ENCODE data around the gene PPIP5K1. TPM values are rescaled to one million over a fixed set of nuclear protein-coding genes. Genes with fewer than 3 reads are reported as not detected.
A peak's percentile ranks its signal among the peaks of the same experiment; 100 is the strongest.
"Not testable (repeated sequence)": the region's sequence is repeated elsewhere in the genome, so short reads cannot be mapped to it uniquely, and the experiment has no call there.

PPIP5K1 gene
- total RNA-seq, 1 donor: 22.2 TPM

DNA sequence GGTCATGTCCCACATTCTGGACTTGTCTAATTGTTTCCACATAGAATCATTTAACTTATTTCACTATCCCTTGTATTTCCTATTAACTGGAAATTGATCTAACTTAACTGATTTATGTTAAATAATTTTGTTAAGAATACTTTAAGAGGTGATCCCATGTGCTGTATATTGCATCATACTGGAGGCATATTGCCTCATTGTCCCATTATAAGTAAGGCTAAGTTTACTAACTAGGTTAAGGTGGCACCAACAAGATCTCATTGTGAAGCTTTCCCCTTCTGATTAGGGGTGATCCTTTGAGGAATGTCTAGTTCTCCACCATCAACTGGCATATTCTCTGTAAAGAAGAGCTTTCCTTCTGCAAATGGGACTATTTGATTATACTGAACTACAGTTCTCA, 48.2 kb downstream of the PPIP5K1 start:
- no peak overlapping the region for H3K4me3 ChIP-seq (ENCODE audit: low read depth, low read length)
- DNase-seq (ENCODE audit: low read depth): peak; percentile 57
- TF ChIP-seq CTCF (IDR thresholded peaks at IDR 0.05; ENCODE audit: insufficient read depth, low read length): no peak

- TF ChIP-seq CTCF (IDR thresholded peaks at IDR 0.05; ENCODE audit: insufficient read depth, low read length): no peak
- H3K4me3 ChIP-seq (ENCODE audit: low read depth, low read length): no peak overlapping the region
- no peak for DNase-seq (ENCODE audit: low read depth)
These were observed 51.9 kb downstream of the PPIP5K1 start for GRCh38 chr15:43538091-43538490.

- DNase-seq (ENCODE audit: low read depth): no peak
- H3K4me3 ChIP-seq (ENCODE audit: low read depth, low read length): no peak overlapping the region
- TF ChIP-seq CTCF (IDR thresholded peaks at IDR 0.05; ENCODE audit: insufficient read depth, low read length): no peak
These were observed 55.1 kb downstream of the PPIP5K1 start for GRCh38 chr15:43534897-43535296.

- peak; percentile 35 for DNase-seq (ENCODE audit: low read depth)
- not testable (repeated sequence) for H3K4me3 ChIP-seq (ENCODE audit: low read depth, low read length)
These were observed 57.2 kb downstream of the PPIP5K1 start for GRCh38 chr15:43532826-43533225.

DNA sequence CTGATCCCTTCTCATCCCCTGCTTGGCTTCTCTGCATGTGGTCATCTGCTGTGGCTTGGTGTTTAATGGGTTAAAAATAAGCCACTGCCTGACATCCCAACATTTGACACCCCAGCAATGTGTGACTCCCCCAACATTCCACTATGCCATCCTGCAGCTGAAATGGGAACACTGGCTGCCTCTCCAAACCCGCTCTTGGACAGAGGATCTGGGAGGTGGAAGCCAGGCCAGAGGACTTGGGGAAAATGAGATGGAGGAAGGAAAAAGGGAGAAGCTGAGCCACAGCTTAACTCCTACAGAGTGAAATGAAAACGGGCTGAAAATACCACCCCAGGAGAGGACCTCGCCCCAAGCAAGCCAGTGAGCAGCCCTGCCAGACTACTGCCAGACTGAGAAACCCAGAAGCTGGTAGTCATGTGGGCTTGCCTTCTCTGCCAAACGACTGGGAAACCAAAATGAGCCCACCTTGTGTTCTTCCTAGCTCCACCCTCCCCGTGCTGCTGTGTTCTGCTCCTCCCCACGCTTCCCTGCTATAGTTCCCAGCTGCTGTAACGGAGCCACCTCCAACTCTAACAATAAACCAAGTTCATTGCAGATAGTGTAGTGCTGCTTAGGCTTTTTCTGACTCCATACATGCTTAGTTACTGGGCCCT, 58.9 kb downstream of the PPIP5K1 start:
- no peak for DNase-seq (ENCODE audit: low read depth)
- H3K4me3 ChIP-seq (ENCODE audit: low read depth, low read length): no peak overlapping the region
- no peak for TF ChIP-seq CTCF (IDR thresholded peaks at IDR 0.05; ENCODE audit: insufficient read depth, low read length)

DNA sequence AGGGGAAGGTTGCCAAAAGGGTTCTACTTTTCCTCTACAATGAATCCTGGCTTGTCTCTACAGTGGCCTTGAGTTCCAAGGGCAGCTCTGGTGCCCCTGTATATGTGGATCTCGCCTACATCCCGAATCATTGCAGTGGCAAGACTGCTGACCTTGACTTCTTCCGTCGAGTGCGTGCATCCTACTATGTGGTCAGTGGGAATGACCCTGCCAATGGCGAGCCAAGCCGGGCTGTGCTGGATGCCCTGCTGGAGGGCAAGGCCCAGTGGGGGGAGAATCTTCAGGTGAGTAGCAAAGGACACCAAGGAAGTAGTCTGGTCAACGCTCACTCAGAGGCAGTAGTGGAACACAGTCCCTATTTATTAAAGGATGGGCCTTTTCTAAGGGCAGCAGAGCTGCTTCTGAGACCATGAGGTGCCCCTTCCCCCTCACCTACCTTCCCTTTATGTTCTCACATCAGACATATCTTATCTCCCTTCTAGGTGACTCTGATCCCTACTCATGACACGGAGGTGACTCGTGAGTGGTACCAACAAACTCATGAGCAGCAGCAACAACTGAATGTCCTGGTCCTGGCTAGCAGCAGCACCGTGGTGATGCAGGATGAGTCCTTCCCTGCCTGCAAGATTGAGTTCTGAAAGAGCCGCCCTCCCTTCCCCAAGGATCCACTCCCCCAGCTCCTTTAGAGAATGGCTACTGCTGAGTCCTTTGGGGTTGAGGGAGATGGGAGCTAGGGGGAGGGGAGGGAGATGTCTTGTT, 60.2 kb downstream of the PPIP5K1 start:
- no peak overlapping the region for H3K4me3 ChIP-seq (ENCODE audit: low read depth, low read length)
- no peak for TF ChIP-seq CTCF (IDR thresholded peaks at IDR 0.05; ENCODE audit: insufficient read depth, low read length)
- no peak for DNase-seq (ENCODE audit: low read depth)

GRCh38 chr15:43529141-43529540, 60.9 kb downstream of the PPIP5K1 start:
- H3K4me3 ChIP-seq (ENCODE audit: low read depth, low read length): no peak overlapping the region
- no peak for DNase-seq (ENCODE audit: low read depth)
- TF ChIP-seq CTCF (IDR thresholded peaks at IDR 0.05; ENCODE audit: insufficient read depth, low read length): no peak

Data from fibroblast of the aortic adventitia (primary cell).